Calu3 (cell line): Measurements from ENCODE around the gene SCAF11. TPM values are rescaled to one million over a fixed set of nuclear protein-coding genes. Genes with fewer than 3 reads are reported as not detected.
"Not testable (repeated sequence)": the region's sequence is repeated elsewhere in the genome, so short reads cannot be mapped to it uniquely, and the experiment has no call there.

Source experiments
- BruUV-seq: library from RNA; stranded (reverse); fragments of 400-500 nt; replicated peaks from 2 replicates; lab custom pipeline; 2021; lab: Mats Ljungman, UMichigan
- CTCF ChIA-PET: fragments of 300-600 bp; sonication (Branson Sonifier 250); formaldehyde crosslinking; loops from one replicate; lab custom pipeline; 2022; ENCODE audit warnings: antibody characterized with exemption; lab: Charles Lee
- DNase-seq: peaks from one replicate; pipeline ENCODE4 v3.0.0; 2022
- H3K27ac Mint-ChIP-seq: one replicate; pipeline ENCODE4 v1.8.0; 2022; ENCODE audit warnings: mixed read lengths; ENCODE audit not compliant: unreplicated experiment
- H3K27me3 Mint-ChIP-seq: one replicate; pipeline ENCODE4 v1.8.0; 2022; ENCODE audit warnings: mixed read lengths; ENCODE audit not compliant: unreplicated experiment
- H3K36me3 Mint-ChIP-seq: one replicate; pipeline ENCODE4 v1.8.0; 2022; ENCODE audit warnings: mild to moderate bottlenecking, moderate library complexity, mixed read lengths; ENCODE audit not compliant: insufficient read depth, unreplicated experiment
- H3K4me1 Mint-ChIP-seq: one replicate; pipeline ENCODE4 v1.8.0; 2022; ENCODE audit warnings: mild to moderate bottlenecking, low read depth, mixed read lengths; ENCODE audit not compliant: unreplicated experiment
- H3K4me3 Mint-ChIP-seq: one replicate; pipeline ENCODE4 v1.8.0; 2022; ENCODE audit warnings: mild to moderate bottlenecking, low read depth, moderate library complexity, mixed read lengths; ENCODE audit not compliant: unreplicated experiment
- H3K9me3 Mint-ChIP-seq: one replicate; pipeline ENCODE4 v1.8.0; 2022; ENCODE audit warnings: low read depth, mixed read lengths; ENCODE audit not compliant: unreplicated experiment
- intact Hi-C: fragments of 100-400 bp; cut with micrococcal nuclease; formaldehyde crosslinking; loops from one replicate; pipeline ENCODE4 v1.10.0; 2022; ENCODE audit not compliant: unreplicated experiment
- total RNA-seq: library from RNA; stranded (reverse); gene quantifications from 2 replicates; pipeline ENCODE4 v1.2.3, GENCODE V29; 2022
- TF ChIP-seq, protein P1 (sequence below): fragments of 200-600 bp; IDR thresholded peaks from one replicate; pipeline ENCODE4 v1.8.0; 2022; ENCODE audit warnings: antibody characterized with exemption; ENCODE audit not compliant: unreplicated experiment

Gene SCAF11
- total RNA-seq, 1 experiment from 2014 or later = 78.8 TPM

DNA sequence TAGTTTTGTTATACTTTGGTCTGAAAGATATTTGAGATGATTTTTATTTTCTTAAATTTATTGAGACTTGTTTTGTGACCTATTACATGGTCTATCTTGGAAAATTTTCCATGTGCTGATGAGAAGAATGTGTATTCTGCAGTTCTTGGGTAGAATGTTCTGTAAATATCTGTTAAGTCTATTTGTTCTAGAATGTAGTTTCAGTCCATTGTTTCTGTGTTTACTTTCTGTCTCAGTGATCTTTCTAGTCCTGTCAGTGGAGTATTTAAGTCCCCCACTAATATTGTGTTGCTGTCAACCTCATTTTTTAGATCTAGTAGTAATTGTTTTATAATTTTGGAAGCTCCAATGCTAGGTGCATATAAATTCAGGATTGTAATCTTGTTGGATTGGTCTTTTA lies 30.4 kb upstream of the SCAF11 start:
- TF ChIP-seq, protein P1, sequence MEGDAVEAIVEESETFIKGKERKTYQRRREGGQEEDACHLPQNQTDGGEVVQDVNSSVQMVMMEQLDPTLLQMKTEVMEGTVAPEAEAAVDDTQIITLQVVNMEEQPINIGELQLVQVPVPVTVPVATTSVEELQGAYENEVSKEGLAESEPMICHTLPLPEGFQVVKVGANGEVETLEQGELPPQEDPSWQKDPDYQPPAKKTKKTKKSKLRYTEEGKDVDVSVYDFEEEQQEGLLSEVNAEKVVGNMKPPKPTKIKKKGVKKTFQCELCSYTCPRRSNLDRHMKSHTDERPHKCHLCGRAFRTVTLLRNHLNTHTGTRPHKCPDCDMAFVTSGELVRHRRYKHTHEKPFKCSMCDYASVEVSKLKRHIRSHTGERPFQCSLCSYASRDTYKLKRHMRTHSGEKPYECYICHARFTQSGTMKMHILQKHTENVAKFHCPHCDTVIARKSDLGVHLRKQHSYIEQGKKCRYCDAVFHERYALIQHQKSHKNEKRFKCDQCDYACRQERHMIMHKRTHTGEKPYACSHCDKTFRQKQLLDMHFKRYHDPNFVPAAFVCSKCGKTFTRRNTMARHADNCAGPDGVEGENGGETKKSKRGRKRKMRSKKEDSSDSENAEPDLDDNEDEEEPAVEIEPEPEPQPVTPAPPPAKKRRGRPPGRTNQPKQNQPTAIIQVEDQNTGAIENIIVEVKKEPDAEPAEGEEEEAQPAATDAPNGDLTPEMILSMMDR = no peak
- H3K4me3 Mint-ChIP-seq = no peak overlapping the region
- intact Hi-C loops = no loop called here
- no peak for DNase-seq
- H3K4me1 Mint-ChIP-seq = no peaks in the 10 kb centered on the region
- no peak overlapping the region for H3K27ac Mint-ChIP-seq
- CTCF ChIA-PET = no interaction called here
- BruUV-seq = no TSS peak
- no peaks in the 10 kb centered on the region for H3K27me3 Mint-ChIP-seq
- peaks cover 2% of the 10 kb centered on the region for H3K9me3 Mint-ChIP-seq
- no peaks in the 10 kb centered on the region for H3K36me3 Mint-ChIP-seq

DNA sequence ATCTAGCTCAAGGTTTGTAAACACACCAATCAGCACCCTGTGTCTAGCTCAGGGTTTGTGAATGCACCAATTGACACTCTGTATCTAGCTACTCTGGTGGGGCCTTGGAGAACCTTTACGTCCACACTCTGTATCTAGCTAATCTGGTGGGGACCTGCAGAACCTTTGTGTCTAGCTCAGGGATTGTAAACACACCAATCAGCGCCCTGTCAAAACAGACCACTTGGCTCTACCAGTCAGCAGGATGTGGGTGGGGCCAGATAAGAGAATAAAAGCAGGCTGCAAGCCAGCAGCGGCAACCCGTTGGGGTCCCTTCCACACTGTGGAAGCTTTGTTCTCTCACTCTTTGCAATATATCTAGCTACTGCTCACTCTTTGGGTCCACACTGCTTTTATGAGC lies 28.3 kb upstream of the SCAF11 start:
- H3K4me3 Mint-ChIP-seq, intact Hi-C loops, H3K36me3 Mint-ChIP-seq, H3K27ac Mint-ChIP-seq, H3K9me3 Mint-ChIP-seq, DNase-seq, BruUV-seq, H3K27me3 Mint-ChIP-seq, CTCF ChIA-PET, H3K4me1 Mint-ChIP-seq: not testable (repeated sequence)

DNA sequence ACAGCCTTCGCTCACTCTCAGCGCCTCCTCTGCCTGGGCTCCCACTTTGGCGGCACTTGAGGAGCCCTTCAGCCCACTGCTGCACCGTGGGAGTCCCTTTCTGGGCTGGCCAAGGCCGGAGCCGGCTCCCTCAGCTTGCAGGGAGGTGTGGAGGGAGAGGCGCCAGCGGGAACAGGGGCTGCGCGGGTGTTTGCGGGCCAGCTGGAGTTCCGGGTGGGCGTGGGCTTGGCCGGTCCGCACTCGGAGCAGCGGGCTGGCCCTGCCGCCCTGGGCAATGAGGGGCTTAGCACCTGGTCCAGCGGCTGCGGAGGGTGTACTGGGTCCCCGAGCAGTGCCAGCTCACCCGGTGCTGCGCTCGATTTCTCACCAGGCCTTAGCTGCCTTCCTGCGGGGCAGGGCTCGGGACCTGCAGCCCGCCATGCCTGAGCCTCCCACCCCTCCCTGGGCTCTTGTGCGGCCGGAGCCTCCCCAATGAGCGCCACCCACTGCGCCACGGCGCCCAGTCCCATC lies 27.5 kb upstream of the SCAF11 start:
- intact Hi-C loops, DNase-seq, H3K27me3 Mint-ChIP-seq, H3K4me3 Mint-ChIP-seq, H3K27ac Mint-ChIP-seq, CTCF ChIA-PET, BruUV-seq, H3K9me3 Mint-ChIP-seq, H3K4me1 Mint-ChIP-seq, H3K36me3 Mint-ChIP-seq: not testable (repeated sequence)

DNA sequence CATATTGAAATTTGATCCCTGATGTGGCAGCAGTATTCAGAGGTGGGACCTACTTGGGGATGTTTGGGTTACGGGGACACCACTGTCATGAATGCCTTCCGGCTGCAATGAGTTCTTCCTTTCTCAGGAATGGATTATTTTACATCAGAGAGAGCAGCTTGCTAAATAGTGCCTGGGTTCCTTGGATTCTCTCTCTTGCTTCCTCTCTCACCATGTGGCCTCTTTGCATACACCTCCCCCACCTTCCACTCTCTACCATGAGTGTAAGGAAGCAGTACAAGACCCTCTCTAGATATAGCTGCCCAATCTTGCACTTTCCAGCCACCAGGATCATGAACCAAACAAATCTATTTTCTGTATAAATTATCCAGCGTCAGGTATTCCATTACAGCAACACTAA lies 15.4 kb upstream of the SCAF11 start:
- TF ChIP-seq, protein P1 = no peak
- Mint-ChIP-seq H3K36me3 (no peaks in the 10 kb centered on the region), H3K4me3 (no peak overlapping the region), H3K27me3 (no peaks in the 10 kb centered on the region), H3K9me3 (no peaks in the 10 kb centered on the region), H3K4me1 (no peaks in the 10 kb centered on the region), H3K27ac (no peak overlapping the region)
- intact Hi-C loops = no loop called here
- DNase-seq = no peak
- CTCF ChIA-PET = no interaction called here
- BruUV-seq = no TSS peak

DNA sequence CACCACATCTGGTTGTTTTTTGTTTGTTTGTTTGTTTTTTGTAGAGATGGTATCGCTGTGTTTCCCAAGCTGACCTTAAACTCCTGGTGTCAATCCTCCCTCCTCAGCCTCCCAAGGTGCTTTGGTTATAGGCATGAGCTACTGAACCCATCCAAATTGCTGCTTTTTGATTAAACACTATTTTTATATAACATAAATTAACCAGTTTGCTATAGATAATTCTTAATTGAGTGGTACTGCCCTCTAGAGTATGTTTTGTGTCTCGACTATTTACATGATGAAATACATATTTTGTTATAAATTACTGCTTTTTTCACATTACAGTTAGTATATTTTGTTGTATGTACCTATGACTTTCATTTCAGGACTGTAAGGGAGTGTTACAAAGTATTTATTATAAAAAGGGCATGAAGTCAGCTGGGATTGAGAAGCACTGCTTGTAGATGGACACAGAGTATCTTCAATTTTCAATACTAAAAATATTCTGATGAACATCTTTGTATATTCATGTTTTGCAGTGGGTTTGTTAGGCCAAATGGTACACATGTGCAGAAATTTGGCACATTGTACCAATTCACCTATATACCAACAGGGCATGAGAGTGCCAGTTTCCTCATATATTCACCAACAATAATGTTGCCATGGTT lies 14.9 kb upstream of the SCAF11 start:
- CTCF ChIA-PET = no interaction called here
- TF ChIP-seq, protein P1 = no peak
- no peaks in the 10 kb centered on the region for H3K9me3 Mint-ChIP-seq
- no peaks in the 10 kb centered on the region for H3K36me3 Mint-ChIP-seq
- BruUV-seq = no TSS peak
- DNase-seq = no peak
- H3K27ac Mint-ChIP-seq = no peak overlapping the region
- no peak overlapping the region for H3K4me3 Mint-ChIP-seq
- no peaks in the 10 kb centered on the region for H3K27me3 Mint-ChIP-seq
- intact Hi-C loops = no loop called here
- H3K4me1 Mint-ChIP-seq = no peaks in the 10 kb centered on the region
